Measurements from ENCODE around the gene GPC6.

GPC6 gene

DNA sequence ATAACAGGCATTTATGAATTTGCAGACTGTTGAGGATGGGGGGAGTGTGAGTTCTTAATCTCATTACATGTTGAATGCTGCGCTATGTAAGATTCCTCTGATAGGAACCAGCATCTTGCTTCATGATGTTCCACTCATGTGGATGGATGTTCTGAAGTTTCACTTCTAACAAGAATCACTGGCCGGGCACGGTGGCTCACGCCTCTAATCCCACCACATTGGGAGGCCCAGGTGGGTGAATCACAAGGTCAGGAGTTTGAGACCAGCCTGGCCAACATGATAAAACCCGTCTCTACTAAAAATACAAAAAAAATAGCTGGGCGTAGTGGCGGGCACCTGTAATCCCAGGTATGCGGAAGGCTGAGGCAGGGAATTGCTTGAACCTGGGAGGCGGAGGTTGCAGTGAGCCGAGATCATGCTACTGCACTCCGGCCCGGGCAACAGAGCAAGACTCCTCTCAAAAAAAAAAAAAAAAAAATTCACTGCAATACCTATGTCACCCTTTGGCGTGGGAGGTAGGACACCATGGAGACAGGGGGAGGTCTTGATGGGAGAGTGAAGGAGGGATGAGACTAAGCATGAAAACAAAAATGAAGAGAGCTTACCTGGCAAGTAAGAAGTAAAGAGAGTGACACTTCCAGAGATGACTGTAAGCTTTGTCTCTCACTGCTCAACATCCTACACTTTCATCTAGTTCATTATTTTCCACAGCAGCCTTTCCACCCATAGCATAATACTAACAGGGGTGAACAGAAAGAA is 1119.8 kb downstream of the GPC6 start:
- Histone ChIP-seq H3K4me2 (ENCODE audit: low read depth, low read length) (no peak overlapping the region), H3K79me2 (ENCODE audit: low read length) (no peaks in the 10 kb centered on the region), H4K20me1 (ENCODE audit: insufficient read depth, low read length) (no peaks in the 10 kb centered on the region), H3K9me3 (replicated peaks; ENCODE audit: insufficient read depth, low read length) (no peaks in the 10 kb centered on the region), H3K36me3 (replicated peaks; ENCODE audit: insufficient read depth, low read length) (no peaks in the 10 kb centered on the region), H3K4me1 (ENCODE audit: low read length) (no peaks in the 10 kb centered on the region), H3K27me3 (replicated peaks; ENCODE audit: insufficient read depth, low read length) (no peaks in the 10 kb centered on the region), H2AFZ (ENCODE audit: low read length) (no peak overlapping the region), H3F3A (ENCODE audit: insufficient read depth, low read length) (no peaks in the 10 kb centered on the region), H3K9ac (ENCODE audit: low read length) (no peak overlapping the region), H3K9me2 (replicated peaks; ENCODE audit: insufficient read depth, low read length) (no peaks in the 10 kb centered on the region), H3K4me3 (ENCODE audit: low read length) (no peak overlapping the region), H3K27ac (ENCODE audit: low read length) (no peak overlapping the region)
- TF ChIP-seq EZH2phosphoT487 (IDR thresholded peaks at IDR 0.05; ENCODE audit: low read length) (no peak), EZH2 (optimal IDR thresholded peaks at IDR 0.05; ENCODE audit: low read depth, low read length) (no peak)
- TF ChIP-seq, protein P1, sequence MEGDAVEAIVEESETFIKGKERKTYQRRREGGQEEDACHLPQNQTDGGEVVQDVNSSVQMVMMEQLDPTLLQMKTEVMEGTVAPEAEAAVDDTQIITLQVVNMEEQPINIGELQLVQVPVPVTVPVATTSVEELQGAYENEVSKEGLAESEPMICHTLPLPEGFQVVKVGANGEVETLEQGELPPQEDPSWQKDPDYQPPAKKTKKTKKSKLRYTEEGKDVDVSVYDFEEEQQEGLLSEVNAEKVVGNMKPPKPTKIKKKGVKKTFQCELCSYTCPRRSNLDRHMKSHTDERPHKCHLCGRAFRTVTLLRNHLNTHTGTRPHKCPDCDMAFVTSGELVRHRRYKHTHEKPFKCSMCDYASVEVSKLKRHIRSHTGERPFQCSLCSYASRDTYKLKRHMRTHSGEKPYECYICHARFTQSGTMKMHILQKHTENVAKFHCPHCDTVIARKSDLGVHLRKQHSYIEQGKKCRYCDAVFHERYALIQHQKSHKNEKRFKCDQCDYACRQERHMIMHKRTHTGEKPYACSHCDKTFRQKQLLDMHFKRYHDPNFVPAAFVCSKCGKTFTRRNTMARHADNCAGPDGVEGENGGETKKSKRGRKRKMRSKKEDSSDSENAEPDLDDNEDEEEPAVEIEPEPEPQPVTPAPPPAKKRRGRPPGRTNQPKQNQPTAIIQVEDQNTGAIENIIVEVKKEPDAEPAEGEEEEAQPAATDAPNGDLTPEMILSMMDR (IDR thresholded peaks at IDR 0.05; ENCODE audit: low read length): no peak
- DNase-seq: no peak

DNA sequence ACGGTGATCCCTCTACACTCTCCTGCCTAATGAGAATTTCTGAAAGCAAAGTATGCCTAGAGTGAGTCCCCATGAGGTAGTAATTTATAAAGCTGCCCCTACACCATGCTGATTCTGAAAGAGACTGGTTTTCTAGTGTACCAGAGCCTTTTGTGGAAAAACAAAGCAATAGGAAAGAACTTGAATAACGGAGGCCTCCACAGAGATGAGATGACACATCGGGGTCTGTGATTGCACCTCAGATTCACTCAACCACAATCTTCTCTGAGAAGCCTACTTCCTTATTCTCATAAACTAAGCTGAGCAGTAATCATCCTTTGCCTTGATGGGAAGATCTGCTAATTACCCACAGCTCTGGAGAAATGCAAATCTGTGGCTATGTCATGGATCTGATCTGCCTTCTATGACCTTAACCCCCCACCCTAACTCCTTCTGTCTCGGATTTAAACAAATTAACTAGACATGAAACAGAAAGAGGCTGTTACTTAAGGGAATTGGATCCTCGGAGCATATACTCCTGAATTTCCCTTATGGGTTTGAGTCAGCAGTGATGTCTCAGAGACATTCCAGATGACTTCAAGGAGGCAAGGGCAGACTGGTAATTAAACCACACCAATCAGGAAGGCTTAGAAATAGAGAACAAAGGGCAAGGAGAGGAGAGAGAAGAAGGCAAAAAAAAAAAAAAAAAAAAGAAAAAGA is 1124.8 kb downstream of the GPC6 start:
- Histone ChIP-seq H3K4me3 (ENCODE audit: low read length) (no peak overlapping the region), H3K9me2 (replicated peaks; ENCODE audit: insufficient read depth, low read length) (no peaks in the 10 kb centered on the region), H3K36me3 (replicated peaks; ENCODE audit: insufficient read depth, low read length) (no peaks in the 10 kb centered on the region), H3K4me1 (ENCODE audit: low read length) (no peaks in the 10 kb centered on the region), H2AFZ (ENCODE audit: low read length) (no peak overlapping the region), H4K20me1 (ENCODE audit: insufficient read depth, low read length) (no peaks in the 10 kb centered on the region), H3K79me2 (ENCODE audit: low read length) (no peaks in the 10 kb centered on the region), H3K9me3 (replicated peaks; ENCODE audit: insufficient read depth, low read length) (no peaks in the 10 kb centered on the region), H3K4me2 (ENCODE audit: low read depth, low read length) (no peak overlapping the region), H3K27me3 (replicated peaks; ENCODE audit: insufficient read depth, low read length) (no peaks in the 10 kb centered on the region), H3K27ac (ENCODE audit: low read length) (no peak overlapping the region), H3K9ac (ENCODE audit: low read length) (no peak overlapping the region), H3F3A (ENCODE audit: insufficient read depth, low read length) (no peaks in the 10 kb centered on the region)
- TF ChIP-seq, protein P1 (IDR thresholded peaks at IDR 0.05; ENCODE audit: low read length): no peak
- TF ChIP-seq EZH2 (optimal IDR thresholded peaks at IDR 0.05; ENCODE audit: low read depth, low read length) (no peak), EZH2phosphoT487 (IDR thresholded peaks at IDR 0.05; ENCODE audit: low read length) (no peak)
- no peak for DNase-seq

- Histone ChIP-seq H3K9me3 (replicated peaks; ENCODE audit: insufficient read depth, low read length) (no peaks in the 10 kb centered on the region), H3K36me3 (replicated peaks; ENCODE audit: insufficient read depth, low read length) (no peaks in the 10 kb centered on the region), H3K27ac (ENCODE audit: low read length) (no peak overlapping the region), H3K4me1 (ENCODE audit: low read length) (no peaks in the 10 kb centered on the region), H3K79me2 (ENCODE audit: low read length) (no peaks in the 10 kb centered on the region), H3K4me2 (ENCODE audit: low read depth, low read length) (no peak overlapping the region), H3K4me3 (ENCODE audit: low read length) (no peak overlapping the region), H2AFZ (ENCODE audit: low read length) (no peak overlapping the region), H3K9ac (ENCODE audit: low read length) (no peak overlapping the region), H3K27me3 (replicated peaks; ENCODE audit: insufficient read depth, low read length) (no peaks in the 10 kb centered on the region), H3K9me2 (replicated peaks; ENCODE audit: insufficient read depth, low read length) (no peaks in the 10 kb centered on the region), H3F3A (ENCODE audit: insufficient read depth, low read length) (no peaks in the 10 kb centered on the region), H4K20me1 (ENCODE audit: insufficient read depth, low read length) (no peaks in the 10 kb centered on the region)
- TF ChIP-seq EZH2phosphoT487 (IDR thresholded peaks at IDR 0.05; ENCODE audit: low read length) (no peak), EZH2 (optimal IDR thresholded peaks at IDR 0.05; ENCODE audit: low read depth, low read length) (no peak)
- TF ChIP-seq, protein P1 (IDR thresholded peaks at IDR 0.05; ENCODE audit: low read length): no peak
- DNase-seq: no peak
These were observed 1125.5 kb downstream of the GPC6 start for GRCh38 chr13:94352057-94352456.
